K562 (cell line): ENCODE data around the gene NFATC1. TPM values are rescaled to one million over a fixed set of nuclear protein-coding genes. Genes with fewer than 3 reads are reported as not detected.

Experiments used
- ATAC-seq: fragments of 200-7000 bp; cut with Tn5 transposase; 3 replicates; pipeline ENCODE4 v1.9.1; 2020; ENCODE audit warnings: moderate library complexity
- BruUV-seq: library from RNA; stranded (reverse); fragments of 400-500 nt; replicated peaks from 2 replicates; lab custom pipeline; 2021; lab: Mats Ljungman, UMichigan
- CTCF ChIA-PET: fragments of 300-600 bp; formaldehyde crosslinking; extraction: SDS; loops from one replicate; lab custom pipeline; 2021; ENCODE audit warnings: low intra/inter-chr PET ratio; lab: Yijun Ruan, JAX
- POLR2A ChIA-PET: fragments of 300-600, 350-650 bp; sonication (Branson Sonifier 250); formaldehyde crosslinking; extraction: SDS; loops from one replicate; lab custom pipeline; 2021; ENCODE audit warnings: antibody characterized with exemption, inconsistent platforms; lab: Yijun Ruan, JAX
- DNase-seq, 4 experiments: peaks; one replicate each; pipeline versions ENCODE4 v3.0.0 to v3.0.0-alpha.2; 2011 to 2018; ENCODE audit warnings: low spot score in 3 of 4, mixed read lengths in 3 of 4; ENCODE audit errors: extremely low read depth in 1 of 4
- FAIRE-seq: peaks from 2 replicates; lab custom pipeline; 2011; peaks lifted over from hg19 to GRCh38; lab: Jason Lieb, UNC
- H2AFZ ChIP-seq: 2 replicates; pipeline ENCODE4 v1.6.0; 2011; ENCODE audit warnings: low read depth, low read length, control low read depth, inconsistent platforms
- H3K27ac ChIP-seq: fragments of 200-600 bp; 3 replicates; pipeline ENCODE4 v1.8.0; 2011; ENCODE audit warnings: low read depth, mild to moderate bottlenecking, control low read depth, inconsistent platforms, low read length, moderate library complexity, mixed read lengths; ENCODE audit errors: extremely low read depth
- H3K27me3 ChIP-seq, 2 experiments: fragments of 300-600 bp in 1 of 2; 2 replicates in 1 of 2; 3 replicates in 1 of 2; pipeline versions ENCODE4 v1.6.0 to v1.8.0; 2011; ENCODE audit warnings: inconsistent platforms in 2 of 2, low read length in 2 of 2, mild to moderate bottlenecking in 1 of 2, mixed read lengths in 1 of 2, moderate library complexity in 1 of 2; ENCODE audit not compliant: control insufficient read depth in 2 of 2, insufficient read depth in 2 of 2
- H3K36me3 ChIP-seq: fragments of 300-600 bp; 3 replicates; pipeline ENCODE4 v1.8.0; 2011; ENCODE audit warnings: mild to moderate bottlenecking, low read length, inconsistent platforms; ENCODE audit not compliant: control insufficient read depth, insufficient read depth
- H3K4me1 ChIP-seq, 2 experiments: fragments of 200-600 bp in 1 of 2; replicated peaks in 1 of 2; 2 replicates in 1 of 2; 3 replicates in 1 of 2; pipeline versions ENCODE4 v1.5.1 to v1.8.0; 2011; ENCODE audit warnings: inconsistent platforms in 2 of 2, low read length in 2 of 2, mild to moderate bottlenecking in 1 of 2, mixed read lengths in 1 of 2, moderate library complexity in 1 of 2; ENCODE audit not compliant: control insufficient read depth in 2 of 2, insufficient read depth in 2 of 2
- H3K4me2 ChIP-seq: 2 replicates; pipeline ENCODE4 v1.6.1; 2011; ENCODE audit warnings: low read length, control low read depth, inconsistent platforms, mixed read lengths; ENCODE audit not compliant: insufficient read depth
- H3K4me3 ChIP-seq: fragments of 200-600 bp; sonication (generic), shearing (Covaris generic); 2 replicates; pipeline ENCODE4 v1.5.1; 2016; ENCODE audit warnings: control low read depth, inconsistent platforms
- H3K79me2 ChIP-seq: fragments of 200-600 bp; 3 replicates; pipeline ENCODE4 v1.8.0; 2011; ENCODE audit warnings: low read length, inconsistent platforms; ENCODE audit not compliant: control insufficient read depth, insufficient read depth
- H3K9ac ChIP-seq, 2 experiments: 2 replicates each; pipeline versions ENCODE4 v1.6.0 to v1.6.1; 2011; ENCODE audit warnings: low read depth in 2 of 2, low read length in 2 of 2, control low read depth in 1 of 2, inconsistent platforms in 1 of 2, mild to moderate bottlenecking in 1 of 2, mixed read lengths in 1 of 2; ENCODE audit not compliant: insufficient read depth in 1 of 2
- H3K9me1 ChIP-seq: one replicate; pipeline ENCODE4 v1.6.0; 2011; ENCODE audit warnings: inconsistent platforms, mild to moderate bottlenecking, low read length, moderate library complexity; ENCODE audit not compliant: control insufficient read depth, insufficient read depth
- H3K9me3 ChIP-seq: replicated peaks from 2 replicates; pipeline ENCODE4 v1.5.1; 2011; ENCODE audit warnings: low read depth, low read length, inconsistent platforms; ENCODE audit not compliant: control insufficient read depth, insufficient read depth
- H4K20me1 ChIP-seq: replicated peaks from 2 replicates; pipeline ENCODE4 v1.6.1; 2011; ENCODE audit warnings: low read length, inconsistent platforms, mixed read lengths; ENCODE audit not compliant: control insufficient read depth, insufficient read depth
- AFF1 ChIP-seq, 2 experiments: fragments of 450-650 bp; IDR thresholded peaks; 2 replicates each; pipeline ENCODE4 v1.6.1; 2018; ENCODE audit warnings: mild to moderate bottlenecking in 2 of 2, low read depth in 1 of 2; ENCODE audit not compliant: partially characterized antibody in 2 of 2
- BCL6 ChIP-seq: fragments of 250-450 bp; sonication (Bioruptor Pico); IDR thresholded peaks from 2 replicates; pipeline ENCODE4 v1.4.0; 2020
- C11orf30 ChIP-seq: fragments of 450-650 bp; IDR thresholded peaks from 2 replicates; pipeline ENCODE4 v1.6.1; 2016; ENCODE audit warnings: low read depth, mild to moderate bottlenecking
- CEBPZ ChIP-seq: fragments of 150-350 bp; IDR thresholded peaks from 2 replicates; pipeline ENCODE4 v1.6.1; 2014; ENCODE audit warnings: low read depth, mild to moderate bottlenecking, low read length, borderline replicate concordance
- MLLT1 ChIP-seq, 2 experiments: fragments of 450-650 bp; IDR thresholded peaks; 2 replicates each; pipeline ENCODE4 v1.6.1; 2016
- PREB ChIP-seq: sonication (generic); formaldehyde crosslinking; IDR thresholded peaks from 2 replicates; pipeline ENCODE4 v1.8.1; 2023; ENCODE audit warnings: mild to moderate bottlenecking, missing genetic modification reagents
- PYGO2 ChIP-seq: fragments of 450-650 bp; IDR thresholded peaks from 2 replicates; pipeline ENCODE4 v1.6.1; 2016; ENCODE audit warnings: mild to moderate bottlenecking, missing genetic modification characterization, moderate library complexity, missing compliant biosample characterization
- SNIP1 ChIP-seq: fragments of 450-650 bp; IDR thresholded peaks from 2 replicates; pipeline ENCODE4 v1.7.1; 2017; ENCODE audit warnings: low read depth, mild to moderate bottlenecking
- XRCC3 ChIP-seq: fragments of 450-650 bp; IDR thresholded peaks from 2 replicates; pipeline ENCODE4 v1.6.1; 2017; ENCODE audit warnings: mild to moderate bottlenecking, moderate library complexity
- WGBS: fragments of 100-300 bp; shearing (Covaris generic); methylation state at CpG from one replicate; pipeline ENCODE4 v1.1.6; 2016; ENCODE audit warnings: low coverage, mixed read lengths; ENCODE audit not compliant: insufficient coverage; ENCODE audit errors: missing lambda C conversion rate; 5-methylcytosine and 5-hydroxymethylcytosine counted together
- in situ Hi-C: fragments of 300-500 bp; cut with MboI; formaldehyde crosslinking; loops from 4 replicates; pipeline ENCODE4 v1.15.0; 2018; ENCODE audit warnings: inconsistent platforms, mixed read lengths
- intact Hi-C: fragments of 100-400 bp; cut with micrococcal nuclease; formaldehyde crosslinking; loops from 2 replicates; pipeline ENCODE4 v1.14.2; 2022
- polyA plus RNA-seq, 8 experiments: library from polyadenylated mRNA; depleted of rRNA in 4 of 8; stranded (reverse) in 5 of 8; unstranded in 3 of 8; fragments of >200 nt; fragmentation: Nextera tagmentation in 2 of 8; fragmentation: Illumina TruSeq in 1 of 8; extraction: Ambion mirVana in 2 of 8; extraction: Trizol in 1 of 8; gene quantifications; 2 replicates each; pipeline versions ENCODE4 v1.2.1 to v1.2.3, GENCODE V29; 2011 to 2014; ENCODE audit warnings: inconsistent platforms in 1 of 8, missing spikeins in 1 of 8
- total RNA-seq, 7 experiments: library from RNA; depleted of rRNA in 6 of 7; stranded (reverse); fragments of >200 nt in 6 of 7; fragmentation: Illumina TruSeq in 2 of 7; extraction: Trizol in 2 of 7; gene quantifications; 2 replicates each; pipeline versions ENCODE4 v1.2.1 to v1.2.3, GENCODE V29; 2011 to 2021; ENCODE audit warnings: low replicate concordance in 1 of 7

NFATC1 gene
- total and polyA plus RNA-seq, 9 of the 15 experiments (the other 6 are each of a cell fraction or from before 2014, with no cell fraction given): 1.1 to 16.4 (median 2.5) TPM

GRCh38 chr18:79418236-79418635, 22.5 kb downstream of the NFATC1 start:
- intact Hi-C loops: no loop called here
- POLR2A ChIA-PET: interaction anchor here (1.0 kb wide), 1 partner anchor 11 kb away, joined by 4 read pairs; no protein-coding TSS in a partner anchor
- no peak for TF ChIP-seq AFF1 (IDR thresholded peaks at IDR 0.05; ENCODE audit: low read depth in 1 of 2, partially characterized antibody in 2 of 2)
- TF ChIP-seq XRCC3: no peak
- TF ChIP-seq PREB (CRISPR knock-in tag): no peak
- no peak for TF ChIP-seq CEBPZ
- TF ChIP-seq SNIP1: no peak
- no peak for TF ChIP-seq C11orf30
- no peak for TF ChIP-seq PYGO2 (tag)
- TF ChIP-seq MLLT1 (IDR thresholded peaks at IDR 0.05): no peak
- no peak for TF ChIP-seq BCL6

More at GRCh38 chr18:79418236-79418635, 22.5 kb downstream of the NFATC1 start:
- H3K4me3 ChIP-seq: no peak overlapping the region
- ATAC-seq: no peak
- no peak overlapping the region for H3K9ac ChIP-seq
- H3K9me3 ChIP-seq: no peaks in the 10 kb centered on the region
- CTCF ChIA-PET: no interaction called here
- H3K27ac ChIP-seq: no peak overlapping the region
- no peak overlapping the region for H3K4me2 ChIP-seq
- 93% methylated on average over 3 of the region's 19 CpGs for WGBS
- no peaks in the 10 kb centered on the region for H3K27me3 ChIP-seq
- FAIRE-seq: no peak
- no peak for DNase-seq
- no peak overlapping the region for H2AFZ ChIP-seq
- no peaks in the 10 kb centered on the region; the same call in none of the 2 replicates for H4K20me1 ChIP-seq
- in situ Hi-C loops: no loop called here
- H3K9me1 ChIP-seq: no peaks in the 10 kb centered on the region
- peaks cover 6% of the 10 kb centered on the region; the same call in 2 of the 3 replicates for H3K79me2 ChIP-seq
- H3K36me3 ChIP-seq: peaks cover 8% of the 10 kb centered on the region; the same call in 2 of the 3 replicates
- H3K4me1 ChIP-seq: peaks cover 0 to 12% of the 10 kb centered on the region in 2 experiments; a peak in 3 of 5 replicates
- BruUV-seq: no TSS peak
